GM19099 (cell line): Measurements from ENCODE around the gene MIAT.

Source experiments
- POLR2A ChIP-seq: IDR thresholded peaks from 3 replicates; pipeline ENCODE4 v1.6.1; 2011; ENCODE audit warnings: low read depth; ENCODE audit not compliant: insufficient read length; ENCODE audit errors: extremely low read depth

The MIAT gene

DNA sequence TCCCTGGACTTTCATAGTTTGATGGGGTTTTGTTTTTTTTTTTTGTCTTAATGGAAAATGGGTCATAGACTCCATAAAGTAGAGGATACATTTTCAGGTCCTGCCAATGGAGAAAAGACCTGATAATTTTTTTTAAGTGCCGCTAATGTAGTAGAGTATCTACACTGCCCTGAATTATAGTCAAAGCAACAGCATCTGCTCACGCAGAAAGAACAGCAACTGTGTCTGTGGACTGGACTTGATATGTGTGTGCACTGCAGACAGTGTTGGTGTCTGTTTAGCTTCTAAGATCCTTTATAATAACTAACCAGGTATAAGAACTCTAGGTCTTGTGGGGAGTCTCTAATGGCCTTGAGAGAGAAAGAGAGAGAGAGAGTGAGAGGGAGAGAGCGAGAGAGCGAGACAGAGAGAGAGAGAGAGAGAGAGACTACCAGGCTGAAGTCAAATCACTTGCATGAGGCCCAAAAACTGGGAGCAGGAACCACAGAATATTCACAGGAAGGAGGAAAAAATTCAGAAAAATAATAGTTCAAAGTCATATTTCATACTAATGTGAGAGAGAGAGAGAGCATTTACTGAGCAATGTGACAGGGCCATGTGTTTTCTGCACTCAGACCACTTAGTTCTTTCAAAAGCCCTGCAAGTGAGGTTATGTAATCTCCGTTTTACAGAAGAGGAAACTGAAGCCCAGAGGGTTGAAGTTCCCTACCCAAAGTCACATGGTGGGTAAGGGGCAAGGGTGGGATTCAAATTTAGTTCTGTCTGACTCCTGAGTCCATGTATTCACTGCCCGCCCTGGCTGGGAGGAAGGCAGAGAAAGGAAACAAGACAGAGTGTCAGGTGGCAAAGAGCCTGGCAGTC is 8.6 kb upstream of the MIAT start:
- no peak for TF ChIP-seq POLR2A

DNA sequence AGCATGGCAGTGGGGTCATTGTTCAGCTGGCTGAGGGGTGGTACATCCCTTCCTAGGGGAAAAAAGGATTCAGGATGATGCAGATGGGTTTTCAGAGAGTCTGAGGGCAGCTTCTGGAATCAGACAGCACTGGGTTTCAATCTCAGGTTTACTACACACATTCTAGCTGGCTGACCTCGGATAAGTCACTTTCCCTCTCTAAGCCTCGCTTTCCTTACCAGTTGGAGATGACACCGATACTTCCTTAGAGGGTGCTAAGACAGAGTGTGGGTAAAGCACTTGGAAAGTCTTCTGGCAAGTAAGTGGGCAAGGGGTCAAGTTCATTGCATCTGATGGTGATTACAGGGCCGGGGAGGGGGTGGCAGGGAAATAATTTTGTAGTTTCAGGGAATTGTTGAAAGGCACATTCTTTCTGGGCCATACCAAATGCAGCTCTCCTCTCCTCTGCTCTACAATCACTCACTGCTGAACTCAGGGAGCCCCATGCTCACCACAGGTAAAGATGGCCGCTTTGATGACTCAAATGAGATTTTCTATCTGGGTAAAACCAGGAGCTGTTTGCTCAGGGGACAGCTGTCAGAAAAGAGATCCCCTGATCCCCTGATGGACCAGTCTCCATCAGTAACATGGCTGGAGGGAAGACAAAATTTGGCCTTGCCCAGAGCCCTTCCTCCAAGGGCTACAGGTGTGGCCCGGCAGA is 6.5 kb upstream of the MIAT start:
- TF ChIP-seq POLR2A = no peak

DNA sequence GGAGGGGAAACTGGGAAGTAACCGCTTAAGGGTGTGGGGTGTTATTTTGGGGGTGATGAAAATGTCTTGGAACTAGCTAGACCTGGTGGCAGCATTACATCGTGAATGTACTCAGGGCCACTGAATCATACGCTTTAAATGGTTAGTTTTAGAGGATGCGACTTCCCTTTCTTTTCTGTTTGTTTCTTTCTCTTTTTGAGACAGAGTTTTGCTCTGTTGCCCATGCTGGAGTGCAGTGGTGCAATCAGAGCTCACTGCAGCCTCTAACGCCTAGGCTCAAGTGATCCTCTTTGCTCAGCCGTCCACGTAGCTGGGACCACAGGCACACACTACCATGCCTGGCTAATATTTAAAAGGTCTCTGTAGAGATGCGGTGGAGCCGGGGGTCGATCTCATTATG is 5.6 kb upstream of the MIAT start:
- TF ChIP-seq POLR2A = no peak

DNA sequence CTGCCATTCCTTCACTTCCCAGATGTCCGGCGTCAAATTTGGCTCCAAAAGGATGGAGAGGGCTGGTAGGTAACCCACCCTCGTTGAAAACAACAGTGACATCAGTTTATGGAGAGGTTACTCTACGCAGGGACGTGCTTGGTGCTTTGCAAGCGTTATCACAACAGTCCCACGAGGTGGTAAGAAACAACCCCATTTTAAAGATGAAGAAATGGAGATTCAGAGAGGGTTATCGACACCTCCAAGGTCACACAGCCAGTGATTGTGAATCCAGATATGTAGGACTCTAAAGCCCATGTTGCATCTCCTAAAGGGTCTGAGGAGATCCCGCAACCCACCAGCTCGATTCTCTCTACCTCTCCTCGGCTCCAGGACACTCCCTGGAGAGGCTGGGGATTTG is 773 bp downstream of the MIAT start:
- TF ChIP-seq POLR2A = no peak

DNA sequence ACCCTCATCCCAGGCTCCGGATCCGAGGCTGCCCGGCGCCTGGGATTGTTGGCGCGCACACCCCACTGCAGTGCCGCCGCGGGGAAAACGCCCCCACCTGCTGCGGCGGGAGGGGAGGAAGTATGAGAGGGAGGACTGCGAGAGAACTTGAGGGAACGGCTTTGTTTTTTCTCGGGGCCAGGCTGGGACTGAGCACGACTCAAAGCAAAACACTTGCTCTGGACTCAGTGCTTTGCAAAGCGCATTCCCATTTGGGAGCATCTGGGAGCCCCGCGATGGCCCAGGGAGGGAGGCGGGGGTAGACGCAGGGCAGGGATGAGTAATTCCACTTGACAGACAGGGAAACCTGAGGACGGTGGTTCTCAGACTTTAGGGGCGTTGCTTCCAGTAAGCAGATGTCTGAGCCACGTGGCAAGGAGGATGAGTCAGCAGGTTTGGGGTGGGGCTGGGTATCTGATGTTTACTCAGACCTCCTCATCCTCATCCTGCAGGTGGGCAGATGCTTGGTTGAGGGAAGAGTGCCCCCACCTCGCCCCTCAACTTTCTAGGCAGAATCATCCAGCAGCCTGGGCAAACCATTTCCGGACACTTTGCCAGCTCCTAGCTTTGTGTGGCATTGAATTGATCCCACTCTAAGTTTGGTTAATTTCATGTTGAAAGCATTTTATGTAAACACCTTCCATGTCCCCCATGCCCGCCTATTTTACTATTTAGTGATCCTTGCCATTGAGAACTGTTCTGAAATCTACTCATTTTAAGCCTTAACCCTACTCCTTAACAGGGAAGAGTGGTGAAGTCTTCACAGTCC is 1.5 kb downstream of the MIAT start:
- peak; percentile 25 for TF ChIP-seq POLR2A

DNA sequence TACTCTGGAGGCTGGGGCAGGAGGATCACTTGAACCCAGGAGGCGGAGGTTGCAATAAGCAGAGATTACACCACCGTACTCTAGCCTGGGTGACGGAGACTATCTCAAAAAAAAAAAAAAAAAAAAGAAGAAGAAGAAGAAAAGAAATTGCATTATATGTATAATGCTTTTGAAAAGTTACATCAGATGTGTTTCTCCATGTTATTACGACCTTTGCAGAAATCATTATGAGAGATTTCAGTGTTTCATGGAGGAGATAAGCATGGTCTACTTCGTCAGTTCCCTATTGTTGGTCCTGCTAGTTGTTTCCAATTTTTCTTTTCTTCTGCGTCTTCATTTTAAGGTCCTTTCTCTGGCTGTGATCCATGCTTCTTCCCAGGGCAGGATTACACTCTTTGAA is 3.0 kb downstream of the MIAT start:
- no peak for TF ChIP-seq POLR2A

DNA sequence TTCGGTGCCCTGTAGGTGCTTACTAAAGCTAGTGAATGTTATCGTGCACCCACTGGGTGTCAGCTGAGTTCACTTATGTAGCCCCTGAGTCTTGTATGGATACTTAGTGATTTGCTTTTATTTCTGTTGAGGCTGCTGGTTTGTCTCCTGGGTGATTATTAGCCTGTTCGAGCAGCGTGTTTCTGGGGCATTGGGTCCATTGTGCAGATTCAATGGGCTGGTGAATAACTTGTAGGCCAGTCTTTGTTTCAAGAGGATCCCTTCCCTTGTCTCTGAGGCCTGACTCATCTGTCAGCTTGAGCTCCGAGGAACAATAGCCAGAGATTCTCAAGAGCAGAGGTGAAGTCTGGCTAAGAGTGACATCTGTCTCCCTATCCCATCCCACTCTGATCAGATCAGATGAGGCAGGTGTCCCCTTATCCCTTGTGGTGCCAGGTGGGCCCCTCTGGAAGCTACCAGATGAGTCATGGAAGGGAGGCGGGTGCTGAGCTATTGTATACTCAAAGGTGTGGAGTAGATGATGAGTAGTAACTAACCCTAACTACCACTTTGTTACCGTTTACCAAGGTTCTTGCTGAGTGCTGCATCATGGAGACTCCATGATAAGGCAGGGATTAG is 3.7 kb downstream of the MIAT start:
- TF ChIP-seq POLR2A = no peak

DNA sequence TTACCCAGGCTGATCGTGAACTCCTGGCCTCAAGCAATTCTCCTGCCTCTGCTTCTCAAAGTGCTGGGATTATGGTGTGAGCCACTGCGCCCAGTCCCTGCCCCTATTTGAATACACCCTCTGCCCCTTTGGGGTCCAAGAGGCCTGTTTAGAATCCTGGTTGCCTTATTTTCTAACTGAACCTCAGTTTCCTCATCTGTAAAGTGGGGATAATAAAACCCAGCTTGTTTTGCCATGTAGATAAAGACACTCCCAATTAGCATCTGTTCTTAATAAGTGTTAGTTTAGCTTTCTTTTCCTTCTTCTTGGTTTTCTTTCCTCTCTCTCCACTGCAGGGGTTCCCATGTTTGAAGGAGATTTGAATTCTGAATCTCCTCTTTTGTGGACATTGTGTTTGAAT is 4.8 kb downstream of the MIAT start:
- no peak for TF ChIP-seq POLR2A

DNA sequence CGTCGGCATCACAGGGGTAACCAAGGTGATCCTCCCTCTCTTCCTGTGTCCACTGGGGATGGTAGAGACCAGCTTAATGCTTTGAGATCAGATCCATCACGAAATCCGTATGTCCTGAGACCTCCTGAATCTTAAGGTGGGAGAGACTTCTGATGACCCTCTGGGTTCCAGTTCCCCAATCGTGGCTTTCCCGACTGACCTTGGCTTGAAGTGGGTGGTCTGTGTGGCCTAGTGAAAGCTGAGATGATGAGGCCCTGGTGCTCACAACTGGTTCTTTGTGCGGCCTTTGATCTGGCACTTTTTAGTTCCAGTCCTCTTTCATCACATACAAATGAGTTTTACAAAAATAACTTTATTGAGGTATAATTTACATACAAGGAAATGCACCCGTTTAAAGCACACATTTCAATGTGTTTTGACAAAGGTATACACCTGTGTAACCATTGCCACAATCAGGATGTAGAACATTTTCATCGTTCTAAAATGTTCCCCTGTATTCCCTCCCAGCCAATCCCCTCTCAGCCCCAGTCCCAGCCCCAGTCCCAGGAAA is 6.1 kb downstream of the MIAT start:
- TF ChIP-seq POLR2A = no peak

DNA sequence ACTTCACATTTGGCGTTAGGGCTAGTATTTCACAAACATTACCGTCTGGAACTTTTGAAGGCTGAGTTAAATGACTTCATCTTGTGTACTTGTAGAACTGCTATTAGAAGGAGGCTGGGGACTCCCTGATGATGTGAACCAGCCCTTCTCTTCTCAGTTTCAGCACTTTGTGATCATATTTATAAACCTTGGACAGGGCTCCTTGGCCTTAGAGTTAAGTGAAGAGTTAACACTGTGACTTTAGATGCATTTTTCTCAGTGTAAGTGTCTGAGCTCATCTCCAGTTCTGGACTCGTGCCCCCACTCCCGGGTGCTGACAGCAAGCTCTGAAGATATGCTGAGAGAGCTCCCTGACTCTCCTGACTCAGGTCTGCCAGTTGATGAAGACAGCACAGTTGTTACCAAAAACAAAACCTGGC is 8.4 kb downstream of the MIAT start:
- TF ChIP-seq POLR2A = no peak

DNA sequence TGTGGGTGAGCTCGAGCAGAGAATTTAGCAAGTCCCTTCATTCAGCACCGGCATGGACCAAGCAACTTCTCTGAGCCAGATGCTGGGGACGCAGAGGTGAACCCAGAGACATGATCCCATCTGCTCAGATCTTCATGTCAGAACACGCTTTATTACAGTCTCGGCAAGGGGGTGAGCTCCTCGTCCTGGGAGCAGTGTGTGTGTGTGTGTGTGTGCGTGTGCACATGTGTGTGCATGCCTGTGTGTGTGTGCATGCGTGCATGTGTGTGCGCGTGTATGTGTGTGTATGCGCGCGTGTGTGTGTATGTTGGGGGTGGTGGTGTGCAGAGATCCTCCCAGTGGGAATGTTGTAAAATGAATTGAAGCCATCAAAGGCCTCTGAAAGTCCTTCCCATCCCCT is 9.8 kb downstream of the MIAT start:
- TF ChIP-seq POLR2A = no peak

DNA sequence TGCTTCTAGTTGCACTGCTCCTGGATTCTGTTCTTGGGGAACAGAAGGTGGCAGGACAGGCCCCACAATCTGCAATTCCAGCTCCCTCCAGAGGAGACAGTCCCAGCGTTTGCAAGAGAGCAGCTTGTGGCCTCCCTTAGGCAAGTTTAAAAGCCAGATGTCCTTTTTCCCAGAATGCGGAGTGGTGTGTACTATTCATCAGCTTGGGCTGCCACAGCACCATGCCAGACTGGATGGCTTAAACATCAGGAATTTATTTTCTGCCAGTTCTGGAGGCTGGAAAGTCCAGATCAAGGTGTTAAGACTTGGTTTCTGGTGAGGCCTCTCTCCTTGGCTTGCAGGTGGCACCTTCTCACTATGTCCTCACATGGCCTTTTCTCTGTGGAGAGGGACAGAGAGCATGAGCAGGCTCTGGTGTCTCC is 11.7 kb downstream of the MIAT start:
- no peak for TF ChIP-seq POLR2A

DNA sequence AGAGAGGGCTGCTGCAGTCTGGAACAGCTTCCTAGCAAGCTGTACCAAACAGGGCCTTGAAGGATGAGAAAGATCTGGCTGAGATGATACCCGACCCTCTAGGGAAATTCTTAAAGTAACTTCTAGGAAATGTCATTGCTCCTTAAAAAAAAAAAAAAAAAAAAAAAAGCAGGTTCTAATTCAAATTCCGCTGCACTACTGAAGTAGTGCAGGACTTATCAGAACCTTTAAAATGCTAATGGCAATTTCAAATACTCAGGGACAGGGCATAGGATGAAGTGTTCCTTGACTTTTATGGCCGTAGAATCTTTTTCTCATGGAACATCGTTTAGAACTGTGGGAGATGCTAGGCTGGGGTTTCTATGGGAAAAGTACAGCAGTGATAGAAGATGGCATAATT is 13.1 kb downstream of the MIAT start:
- no peak for TF ChIP-seq POLR2A

DNA sequence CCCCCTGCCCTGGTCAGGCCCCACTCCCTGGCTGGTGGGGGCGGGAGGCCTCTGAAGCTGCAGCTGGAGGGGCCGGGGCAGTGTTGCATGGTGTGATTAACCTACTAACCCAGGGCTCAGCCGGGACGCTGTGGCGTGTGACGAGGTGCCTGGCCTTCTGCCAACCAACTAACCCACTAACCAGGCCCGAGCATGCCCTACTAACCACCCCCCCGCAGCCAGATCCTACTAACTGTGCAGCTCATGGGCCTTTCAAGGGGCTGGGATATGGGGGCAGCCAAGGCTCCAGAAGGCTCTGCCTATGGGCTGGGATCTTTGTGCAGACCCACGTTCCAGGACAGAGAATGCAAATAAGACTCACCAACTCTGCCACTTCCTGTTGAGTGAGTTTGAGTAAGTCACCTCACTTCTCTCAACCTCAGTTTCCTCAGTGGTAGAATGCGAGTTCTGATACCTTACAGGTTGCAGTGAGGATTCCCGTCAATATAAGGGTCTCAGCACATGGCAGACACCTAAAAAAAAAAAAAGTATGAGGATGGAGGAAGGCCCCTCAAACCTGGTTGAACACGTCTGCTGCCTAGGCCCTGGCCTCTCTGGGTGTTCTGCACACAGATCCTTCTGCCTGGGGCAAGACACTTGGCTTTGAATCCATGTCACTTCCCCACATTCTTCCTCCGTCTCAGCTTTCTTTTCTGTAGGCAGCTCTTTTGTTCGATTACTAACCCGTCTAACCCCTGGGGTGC is 14.1 kb downstream of the MIAT start:
- TF ChIP-seq POLR2A = peak; percentile 53

DNA sequence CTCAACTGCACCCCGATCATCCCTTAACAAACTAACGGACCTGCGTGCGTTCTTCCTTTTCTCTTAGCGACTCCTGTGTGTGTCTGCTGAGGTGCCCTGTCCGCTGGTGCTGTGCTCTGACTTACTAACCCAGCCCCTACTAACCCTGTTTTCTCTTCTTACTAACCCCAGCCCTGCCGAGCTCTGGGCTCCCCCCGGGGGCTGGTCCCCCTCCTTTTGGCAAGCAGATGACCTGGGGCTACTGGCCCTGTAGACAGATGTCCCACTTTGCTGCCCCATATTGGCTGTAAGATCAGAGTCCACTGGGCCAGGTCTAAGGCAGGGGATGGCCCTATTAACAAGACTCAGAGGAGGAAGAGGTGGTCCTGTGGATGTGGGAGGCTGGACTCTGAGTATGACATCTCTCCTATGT is 14.7 kb downstream of the MIAT start:
- no peak for TF ChIP-seq POLR2A
